Endothelial cell of umbilical vein (primary cell): ENCODE results near the gene NCS1. TPM values are rescaled to one million over a fixed set of nuclear protein-coding genes. Genes with fewer than 3 reads are reported as not detected.
A peak's percentile ranks its signal among the peaks of the same experiment; 100 is the strongest.

Experiments
- BruUV-seq: library from RNA; stranded (reverse); fragments of 400-500 nt; replicated peaks from 2 replicates; lab custom pipeline; 2021; lab: Mats Ljungman, UMichigan
- CTCF ChIA-PET: fragments of 300-600, 350-600 bp; sonication (Branson Sonifier 250); formaldehyde crosslinking; loops from one replicate; lab custom pipeline; 2021; ENCODE audit warnings: antibody characterized with exemption, inconsistent platforms; lab: Charles Lee
- POLR2A ChIA-PET: fragments of 300-600, 350-600 bp; sonication (Branson Sonifier 250); formaldehyde crosslinking; loops from one replicate; lab custom pipeline; 2021; ENCODE audit warnings: antibody characterized with exemption, inconsistent platforms; lab: Charles Lee
- DNase-seq: peaks from one replicate; pipeline ENCODE4 v3.0.0-alpha.2; 2011; ENCODE audit warnings: low read depth, low spot score
- FAIRE-seq: peaks from 2 replicates; lab custom pipeline; 2011; peaks lifted over from hg19 to GRCh38; lab: Jason Lieb, UNC
- H2AFZ ChIP-seq: 2 replicates; pipeline ENCODE4 v1.6.0; 2012; ENCODE audit warnings: low read depth, low read length, control low read depth, inconsistent platforms
- H3K27ac ChIP-seq: 2 replicates; pipeline ENCODE4 v1.5.1; 2011; ENCODE audit warnings: low read depth, mild to moderate bottlenecking, control low read depth, low read length, moderate library complexity; ENCODE audit not compliant: insufficient read depth
- H3K27me3 ChIP-seq, 2 experiments: 2 replicates each; pipeline versions ENCODE4 v1.6.0 to v1.6.1; 2011; ENCODE audit warnings: low read length in 2 of 2, mixed read lengths in 1 of 2; ENCODE audit not compliant: control insufficient read depth in 2 of 2, insufficient read depth in 2 of 2
- H3K36me3 ChIP-seq, 2 experiments: 2 replicates in 1 of 2; 3 replicates in 1 of 2; pipeline ENCODE4 v1.5.1; 2011; ENCODE audit warnings: low read length in 2 of 2, mild to moderate bottlenecking in 1 of 2, moderate library complexity in 1 of 2; ENCODE audit not compliant: control insufficient read depth in 2 of 2, insufficient read depth in 2 of 2; ENCODE audit errors: extremely low read depth in 1 of 2
- H3K4me1 ChIP-seq: 3 replicates; pipeline ENCODE4 v1.5.1; 2011; ENCODE audit warnings: mild to moderate bottlenecking, low read length; ENCODE audit not compliant: control insufficient read depth, insufficient read depth; ENCODE audit errors: extremely low read depth
- H3K4me2 ChIP-seq: 2 replicates; pipeline ENCODE4 v1.6.1; 2011; ENCODE audit warnings: low read length, control low read depth, mixed read lengths; ENCODE audit not compliant: insufficient read depth
- H3K4me3 ChIP-seq, 3 experiments: fragments of 200-600 bp in 1 of 3; sonication (generic), shearing (Covaris generic) in 1 of 3; replicated peaks in 1 of 3; 2 replicates each; pipeline ENCODE4 v1.5.1; 2011 to 2016; ENCODE audit warnings: control low read depth in 3 of 3, low read length in 3 of 3, mild to moderate bottlenecking in 2 of 3, inconsistent platforms in 1 of 3, low read depth in 1 of 3, moderate library complexity in 1 of 3; ENCODE audit not compliant: insufficient read depth in 1 of 3
- H3K79me2 ChIP-seq: 2 replicates; pipeline ENCODE4 v1.6.0; 2012; ENCODE audit warnings: low read length, inconsistent platforms; ENCODE audit not compliant: control insufficient read depth, insufficient read depth
- H3K9ac ChIP-seq: replicated peaks from 2 replicates; pipeline ENCODE3; 2011; ENCODE audit warnings: low read length, control low read depth; ENCODE audit not compliant: insufficient read depth; ENCODE audit errors: extremely low read depth
- H3K9me1 ChIP-seq: replicated peaks from 3 replicates; pipeline ENCODE4 v1.6.0; 2011; ENCODE audit warnings: mild to moderate bottlenecking, low read length; ENCODE audit not compliant: control insufficient read depth, insufficient read depth; ENCODE audit errors: extremely low read depth
- H3K9me3 ChIP-seq: replicated peaks from 2 replicates; pipeline ENCODE4 v1.5.1; 2012; ENCODE audit warnings: low read length, inconsistent platforms; ENCODE audit not compliant: control insufficient read depth, insufficient read depth
- H4K20me1 ChIP-seq: replicated peaks from 2 replicates; pipeline ENCODE3; 2011; ENCODE audit warnings: mild to moderate bottlenecking, low read length; ENCODE audit not compliant: control insufficient read depth, insufficient read depth; ENCODE audit errors: extremely low read depth
- EZH2 ChIP-seq: IDR thresholded peaks from 2 replicates; pipeline ENCODE4 v1.6.1; 2012; ENCODE audit warnings: borderline replicate concordance, low read depth, mild to moderate bottlenecking, moderate library complexity, low read length, inconsistent platforms; ENCODE audit not compliant: severe bottlenecking
- MAX ChIP-seq: IDR thresholded peaks from 2 replicates; pipeline ENCODE4 v1.6.1; 2011; ENCODE audit not compliant: insufficient read depth, insufficient read length
- POLR2A ChIP-seq: IDR thresholded peaks from 2 replicates; pipeline ENCODE4 v1.6.1; 2012; ENCODE audit warnings: low read depth, mild to moderate bottlenecking, control low read depth, low read length
- dilution Hi-C: fragments of 300-500 bp; cut with MboI; formaldehyde crosslinking; loops from one replicate; pipeline ENCODE4 v1.15.0; 2019; ENCODE audit warnings: low sequenced_read_pairs; ENCODE audit not compliant: extremely low pct_ligation_motif_present
- intact Hi-C: fragments of 100-400 bp; cut with micrococcal nuclease; formaldehyde crosslinking; loops from one replicate; pipeline ENCODE4 v1.10.0; 2022
- polyA plus RNA-seq, 4 experiments: library from polyadenylated mRNA; depleted of rRNA in 3 of 4; stranded (reverse) in 3 of 4; unstranded in 1 of 4; fragments of >200 nt; gene quantifications; 2 replicates each; pipeline versions ENCODE4 v1.2.1 to v1.2.3, GENCODE V29; 2011 to 2012; ENCODE audit warnings: missing spikeins in 1 of 4
- total RNA-seq: library from RNA; stranded (reverse); gene quantifications from 2 replicates; pipeline ENCODE4 v1.2.3, GENCODE V29; 2021

NCS1 gene
- total and polyA plus RNA-seq, 2 donors (not counting 3 experiments of a cell fraction or from before 2014, with no cell fraction given), result 53.6 to 77.4 TPM

- dilution Hi-C loops, result no loop called here
- no peak for DNase-seq
- no peaks in the 10 kb centered on the region for H3K79me2 ChIP-seq
- H2AFZ ChIP-seq, result no peak within 1 kb of the TSS
- H3K9me3 ChIP-seq, result no peaks in the 10 kb centered on the region
- no peak within 1 kb of the TSS for H3K27ac ChIP-seq
- H3K9ac ChIP-seq, result no peak within 1 kb of the TSS
- H4K20me1 ChIP-seq, result no peaks in the 10 kb centered on the region
- no peaks in the 10 kb centered on the region for H3K9me1 ChIP-seq
- intact Hi-C loops, result loop anchor here (2.0 kb wide), 1 partner anchor 77 kb away; no protein-coding TSS in a partner anchor
- no peaks in the 10 kb centered on the region for H3K36me3 ChIP-seq
- H3K4me3 ChIP-seq, result no peak within 1 kb of the TSS
- BruUV-seq, result no TSS peak
- FAIRE-seq, result no peak
- ChIA-PET POLR2A (no interaction called here), CTCF (interaction anchor here (0.9 to 1.2 kb wide), 3 partner anchors 22 to 418 kb away, joined by 3 to 4 read pairs (median 3); no protein-coding TSS in a partner anchor)
- TF ChIP-seq MAX (no peak), EZH2 (peak; percentile 80)
- no peak within 1 kb of the TSS for H3K4me2 ChIP-seq
- peaks cover 45 to 51% of the 10 kb centered on the region in 2 experiments for H3K27me3 ChIP-seq
- H3K4me1 ChIP-seq, result peaks cover 4% of the 10 kb centered on the region
These were observed 93.4 kb downstream of the NCS1 start, which contains the start of gene HMCN2 for GRCh38 chr9:130265431-130266235. HMCN2 (plus strand) TSS chr9:130265760; CDS start chr9:130265879, 119 bp downstream.

- Histone ChIP-seq H3K4me1 (peaks cover 12% of the 10 kb centered on the region), H3K27me3 (peaks cover 37 to 46% of the 10 kb centered on the region in 2 experiments), H3K4me2 (no peak overlapping the region), H2AFZ (no peak overlapping the region), H3K9me1 (no peaks in the 10 kb centered on the region), H3K36me3 (no peaks in the 10 kb centered on the region), H3K9me3 (no peaks in the 10 kb centered on the region), H3K4me3 (no peak overlapping the region), H3K27ac (no peak overlapping the region), H4K20me1 (no peaks in the 10 kb centered on the region), H3K79me2 (no peaks in the 10 kb centered on the region), H3K9ac (no peak overlapping the region)
- ChIA-PET CTCF (interaction anchor here (1.1 kb wide), 1 partner anchor 30 kb away, joined by 4 read pairs; no protein-coding TSS in a partner anchor), POLR2A (no interaction called here)
- BruUV-seq, result no TSS peak
- dilution Hi-C loops (no loop called here), intact Hi-C loops (no loop called here)
- DNase-seq, result no peak
- TF ChIP-seq EZH2, result peak; percentile 4
- no peak for TF ChIP-seq POLR2A
- no peak for FAIRE-seq
These were observed 94.3 kb downstream of the NCS1 start for GRCh38 chr9:130266236-130267098.
